ENCODE data around the gene INSYN1.

DNA sequence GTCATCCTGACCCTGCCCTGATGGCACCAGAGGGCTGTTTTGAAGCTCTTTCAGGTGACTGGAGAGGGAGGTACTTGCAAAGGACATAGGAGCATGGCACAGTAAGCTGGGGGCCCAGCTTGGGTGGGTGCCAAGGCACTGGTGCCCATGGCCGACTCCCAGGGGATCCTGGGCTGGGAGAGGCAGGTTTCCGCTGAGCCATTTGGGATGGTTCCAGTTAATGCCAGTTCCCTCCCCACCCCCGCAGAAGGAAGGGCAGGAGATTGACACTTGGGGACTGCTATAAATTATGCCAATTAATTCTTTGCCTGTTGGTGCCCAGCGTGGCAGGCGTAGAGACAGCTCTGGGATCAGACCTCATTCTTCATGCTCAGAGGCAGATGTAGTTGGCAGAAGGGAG lies 42.8 kb downstream of the INSYN1 start:
- TF ChIP-seq CTCF (IDR thresholded peaks at IDR 0.05): no peak
- TF ChIP-seq EP300 (IDR thresholded peaks at IDR 0.05): no peak
- no peak for TF ChIP-seq POLR2A (IDR thresholded peaks at IDR 0.05; ENCODE audit: low read depth)
